GM18498 (cell line): ENCODE results near the gene IMMP2L.

Source experiments
- ATAC-seq: cut with Tn5 transposase; IDR thresholded peaks from one replicate; pipeline ENCODE4 v1.9.1; 2021; ENCODE audit warnings: mild to moderate bottlenecking, moderate library complexity; ENCODE audit not compliant: unreplicated experiment

The IMMP2L gene

GRCh38 chr7:110854166-110854565, 708.1 kb downstream of the IMMP2L start:
- no peak for ATAC-seq

DNA sequence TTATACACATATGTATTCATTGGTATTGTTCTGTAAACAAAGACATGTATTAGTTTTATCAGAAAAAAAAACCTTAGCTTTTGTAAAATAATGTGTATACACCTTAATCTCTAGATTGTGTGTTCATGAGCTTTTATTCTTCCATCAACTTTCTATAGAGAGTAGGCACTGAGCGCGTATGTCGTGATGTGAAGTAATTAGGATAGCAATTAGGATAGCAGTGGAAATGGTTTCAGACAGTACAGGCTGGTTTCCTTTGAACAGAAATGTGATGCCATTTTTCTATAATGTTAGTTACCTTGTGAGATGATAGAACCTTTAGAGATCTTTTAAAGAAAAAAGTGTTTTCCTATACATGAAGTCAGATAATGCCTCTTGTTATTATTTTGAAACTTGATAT, 709.0 kb downstream of the IMMP2L start:
- ATAC-seq: no peak

DNA sequence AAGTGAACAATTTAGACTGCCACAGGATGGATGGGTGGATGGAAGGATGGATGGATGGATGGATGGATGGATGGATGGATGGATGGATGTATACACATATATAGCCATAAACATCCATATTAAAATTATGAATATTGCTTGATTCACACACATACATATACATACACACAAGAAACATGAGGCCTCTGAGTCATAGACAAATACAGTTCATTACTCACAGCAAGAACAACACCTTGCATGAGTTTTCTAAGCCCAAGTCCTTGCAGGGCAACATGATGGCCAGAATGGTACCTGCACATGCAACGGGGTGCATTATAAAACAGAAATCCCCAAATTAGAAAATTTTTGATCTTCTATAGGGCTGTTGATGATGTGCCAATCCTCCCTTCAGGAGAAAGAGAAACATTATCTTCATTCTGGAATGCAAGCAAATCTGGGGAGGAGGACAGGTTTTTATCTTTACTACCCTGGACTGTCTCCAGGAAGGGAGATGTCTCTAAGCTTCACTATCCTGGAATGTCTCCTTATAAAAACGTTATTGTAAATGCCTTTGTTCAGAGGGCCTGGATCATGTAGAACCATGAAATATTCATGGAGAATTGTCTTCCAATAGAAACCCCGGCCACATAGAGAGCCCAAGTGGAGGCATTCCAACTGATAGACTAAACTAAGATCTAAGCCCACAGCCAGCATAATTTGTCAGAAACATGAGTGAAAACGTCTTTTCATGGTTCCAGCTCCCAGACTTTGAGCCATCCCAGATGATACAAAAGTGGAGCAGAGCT, 709.9 kb downstream of the IMMP2L start:
- ATAC-seq: no peak

GRCh38 chr7:110850224-110850623, 712.1 kb downstream of the IMMP2L start:
- no peak for ATAC-seq

DNA sequence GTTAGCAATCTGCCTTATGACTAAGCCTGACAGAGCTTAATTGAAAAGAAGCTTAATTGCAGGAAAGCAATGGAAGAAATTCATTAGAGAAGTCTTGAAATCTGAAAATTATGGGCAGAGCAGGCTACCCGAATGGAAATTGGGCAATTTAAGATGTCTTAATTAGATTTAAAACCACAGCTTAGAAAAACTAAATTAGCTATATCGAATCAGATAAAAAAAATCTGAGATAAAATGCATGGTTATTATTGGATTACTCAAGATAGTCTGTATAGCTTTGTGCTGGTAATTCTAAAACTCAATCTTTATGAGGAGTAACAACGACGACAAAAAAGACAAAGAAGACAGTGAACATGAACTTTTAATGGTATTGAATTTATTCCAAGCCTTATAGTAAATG, 719.5 kb downstream of the IMMP2L start:
- no peak for ATAC-seq

- no peak for ATAC-seq
These were observed 720.3 kb downstream of the IMMP2L start for GRCh38 chr7:110841840-110842545.

DNA sequence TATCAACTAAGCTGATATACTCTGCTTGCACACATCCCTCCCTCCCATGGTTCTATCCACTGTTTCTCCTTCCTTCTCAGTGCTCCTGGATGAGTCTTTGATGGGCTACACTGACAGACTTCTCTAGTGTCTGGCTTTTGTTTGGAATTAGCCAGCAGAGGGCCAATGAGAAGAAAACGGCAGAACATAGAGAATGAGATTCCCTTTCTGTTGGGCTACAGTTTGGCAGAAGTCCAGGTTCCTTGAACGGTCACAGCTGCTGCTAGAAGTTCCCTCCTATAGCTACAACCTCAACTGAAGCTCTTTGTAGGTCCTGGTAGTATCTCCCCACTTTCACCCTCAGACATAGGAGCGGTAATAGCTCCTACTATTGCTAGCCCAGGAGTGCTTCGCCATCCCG, 722.4 kb downstream of the IMMP2L start:
- no peak for ATAC-seq

- no peak for ATAC-seq
These were observed 726.4 kb downstream of the IMMP2L start for GRCh38 chr7:110835849-110836248.

- ATAC-seq: no peak
These were observed 727.1 kb downstream of the IMMP2L start for GRCh38 chr7:110835218-110835617.

DNA sequence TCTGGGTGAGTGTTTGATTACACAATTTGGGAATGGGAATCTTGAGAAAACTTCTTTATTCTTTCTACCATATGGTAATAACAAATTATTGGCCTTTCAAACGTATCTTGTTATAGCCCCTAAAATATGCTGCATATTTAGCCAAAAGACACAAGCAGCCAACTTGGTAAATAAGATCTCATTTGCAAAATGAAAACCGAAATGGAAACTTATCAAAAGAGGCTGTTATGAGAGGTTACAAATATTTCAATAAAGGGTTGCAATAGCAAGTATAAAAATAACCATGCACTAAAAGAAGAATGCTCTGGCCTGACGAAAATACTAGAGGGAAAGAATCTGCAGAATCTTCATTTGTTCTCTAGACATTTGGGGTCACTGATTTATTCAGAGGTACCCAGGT, 730.9 kb downstream of the IMMP2L start:
- ATAC-seq: peak; percentile 57

GRCh38 chr7:110830778-110831177, 731.5 kb downstream of the IMMP2L start:
- ATAC-seq: no peak

DNA sequence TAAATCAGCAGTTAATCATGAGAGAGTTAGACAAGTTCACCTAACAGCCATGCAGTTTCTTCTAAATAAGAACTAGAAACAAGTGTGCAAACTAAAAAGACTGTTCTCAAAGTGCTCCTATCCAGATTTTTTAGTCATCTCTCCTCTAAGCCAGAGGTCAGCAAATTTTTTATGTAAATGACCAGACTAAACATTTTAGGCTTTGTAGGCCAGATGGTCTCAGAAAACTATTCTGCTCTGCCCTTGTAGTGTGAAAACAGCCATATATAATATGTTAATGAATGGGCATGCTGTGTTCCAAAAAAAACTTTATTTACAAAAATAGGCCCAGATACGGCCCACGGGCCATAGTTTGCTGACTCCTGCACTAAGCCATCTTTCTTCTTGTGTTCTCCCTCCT, 734.4 kb downstream of the IMMP2L start:
- no peak for ATAC-seq

DNA sequence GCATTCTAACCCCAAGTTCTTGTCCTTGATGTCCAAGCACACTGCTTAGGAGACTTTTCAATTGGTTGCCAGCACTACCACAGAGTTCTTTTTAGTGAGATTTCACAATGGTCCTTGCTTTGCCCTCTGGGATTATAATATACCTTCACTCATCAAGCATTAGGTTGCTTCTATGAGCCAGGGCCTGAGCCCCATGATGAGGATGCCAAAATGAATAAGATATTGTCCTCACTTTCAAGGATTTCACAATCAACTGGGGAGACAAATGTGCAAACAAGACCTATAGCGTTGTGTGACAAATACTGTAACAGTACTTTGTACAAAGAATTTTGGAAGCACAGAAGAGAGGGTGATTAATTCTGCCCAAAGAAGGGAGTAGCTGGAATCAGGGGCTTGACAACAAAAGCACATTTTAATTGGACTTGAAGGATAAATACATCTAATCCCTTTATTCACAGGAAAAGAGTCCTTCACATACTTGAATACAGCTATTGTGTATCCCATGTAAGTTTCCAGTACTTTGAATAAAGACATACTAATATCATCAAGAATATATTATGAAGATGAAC, 734.9 kb downstream of the IMMP2L start:
- ATAC-seq: no peak

DNA sequence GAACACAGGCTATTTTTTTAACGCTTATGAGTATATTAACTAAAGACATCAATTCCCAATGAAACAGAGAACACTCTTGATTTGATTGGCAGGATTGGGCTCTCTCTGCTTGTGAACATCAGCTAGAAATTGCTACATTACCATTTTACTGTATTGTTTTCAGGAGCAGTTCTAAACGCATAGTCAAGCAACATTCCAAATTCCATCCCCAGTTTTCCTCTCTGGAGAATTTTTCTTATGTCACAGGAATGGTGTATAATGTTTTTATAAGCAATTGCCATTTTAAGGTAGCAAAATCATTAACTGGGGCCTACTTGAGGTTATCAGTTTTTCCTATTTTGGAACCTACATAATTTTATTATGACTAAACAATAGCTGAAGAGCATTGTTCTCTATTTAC, 748.3 kb downstream of the IMMP2L start:
- ATAC-seq: no peak

DNA sequence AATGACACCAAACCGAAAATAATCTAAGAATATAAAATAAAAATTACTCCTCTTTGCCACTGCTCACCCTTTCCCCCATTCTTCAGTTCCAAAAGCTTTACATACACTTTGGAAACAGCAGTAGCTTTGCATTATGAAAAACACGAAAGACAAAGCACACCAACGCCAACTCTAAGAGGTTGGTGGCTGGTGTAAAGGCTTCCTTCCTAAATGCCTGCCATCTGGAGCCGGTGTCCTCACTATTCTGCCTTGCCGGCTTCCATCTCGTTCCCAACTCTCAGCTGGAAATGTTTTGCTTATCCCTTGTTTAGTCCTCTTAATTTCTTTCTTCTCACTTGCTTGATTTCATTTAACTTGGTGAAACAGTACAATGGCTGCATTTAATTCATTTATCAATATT, 752.5 kb downstream of the IMMP2L start:
- ATAC-seq: no peak

DNA sequence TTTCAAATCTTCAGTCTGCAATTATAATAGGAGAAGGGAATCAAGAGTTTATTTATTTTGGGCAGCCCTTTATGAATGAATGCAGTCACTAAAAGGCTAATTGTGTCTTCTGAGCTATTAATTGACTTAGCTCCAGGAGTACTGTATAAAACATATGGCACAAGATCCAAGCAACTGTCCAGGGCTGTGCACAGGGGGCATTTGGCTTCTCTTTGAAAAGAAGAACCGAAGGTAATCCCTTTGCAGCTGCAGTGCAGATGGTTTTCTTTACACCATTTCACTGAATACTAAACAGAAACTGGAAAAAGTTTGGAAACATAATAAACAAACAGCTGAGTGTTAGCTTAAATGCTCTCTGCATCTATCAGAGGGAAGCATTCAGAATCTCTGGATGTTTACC, 753.9 kb downstream of the IMMP2L start:
- no peak for ATAC-seq

DNA sequence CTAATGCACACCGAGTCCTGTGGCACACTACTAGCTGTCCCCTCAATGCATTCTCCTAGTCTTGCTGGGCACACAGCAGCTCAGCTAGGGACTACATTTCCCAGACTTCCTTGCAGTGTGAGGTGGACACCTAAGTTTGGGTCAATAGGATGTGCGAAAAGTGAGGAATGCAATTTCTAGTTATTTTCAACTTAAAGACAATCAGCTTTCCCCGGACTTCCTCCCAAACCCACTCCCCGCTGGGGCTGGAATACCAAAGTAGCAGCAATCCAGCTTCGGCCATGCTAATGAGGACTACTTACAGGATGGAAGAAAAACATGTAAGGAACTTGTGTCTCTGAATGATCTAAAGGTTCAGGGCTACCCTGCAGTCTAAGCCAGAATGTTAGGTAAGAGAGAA, 757.8 kb downstream of the IMMP2L start:
- ATAC-seq: no peak

GRCh38 chr7:110803602-110804143, 758.6 kb downstream of the IMMP2L start:
- ATAC-seq: no peak

DNA sequence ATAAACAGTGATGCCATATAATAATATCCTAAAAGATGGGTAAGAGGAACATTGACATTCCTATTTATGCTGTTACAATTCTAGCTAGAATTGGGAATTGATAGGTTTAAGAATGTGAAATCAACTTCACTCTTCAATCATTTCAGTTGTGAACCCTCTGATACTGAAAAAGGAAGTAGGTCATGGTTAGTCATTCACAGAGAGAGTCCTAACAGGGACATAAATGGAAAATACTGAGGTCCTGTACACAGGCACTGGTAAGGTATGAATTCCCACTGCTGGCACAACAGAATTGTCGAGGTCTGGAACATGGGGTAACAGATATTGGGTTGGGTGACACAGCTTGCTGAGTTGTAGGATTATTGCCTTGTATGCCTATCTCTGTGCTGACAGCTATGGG, 760.8 kb downstream of the IMMP2L start:
- ATAC-seq: peak; percentile 78

DNA sequence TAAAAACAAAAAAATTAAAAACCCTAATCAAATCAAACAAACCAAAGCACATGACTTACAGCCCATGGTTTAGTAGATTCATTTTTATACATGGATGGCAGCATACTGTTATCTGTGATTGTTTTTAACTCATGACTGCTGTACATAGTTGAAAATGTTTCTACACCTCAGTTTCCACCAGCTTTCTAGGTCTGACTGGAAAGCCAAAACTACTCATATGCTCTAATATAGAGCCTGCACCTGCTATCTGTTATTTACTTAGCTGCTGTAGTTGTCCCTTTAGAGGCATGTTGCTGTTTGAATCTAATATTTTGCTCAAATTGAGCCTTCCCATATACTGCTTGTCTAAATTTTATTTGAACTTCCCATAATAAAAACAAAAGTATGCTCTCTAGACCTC, 761.3 kb downstream of the IMMP2L start:
- peak; percentile 51 for ATAC-seq

GRCh38 chr7:110797656-110798055, 764.6 kb downstream of the IMMP2L start:
- ATAC-seq: no peak

DNA sequence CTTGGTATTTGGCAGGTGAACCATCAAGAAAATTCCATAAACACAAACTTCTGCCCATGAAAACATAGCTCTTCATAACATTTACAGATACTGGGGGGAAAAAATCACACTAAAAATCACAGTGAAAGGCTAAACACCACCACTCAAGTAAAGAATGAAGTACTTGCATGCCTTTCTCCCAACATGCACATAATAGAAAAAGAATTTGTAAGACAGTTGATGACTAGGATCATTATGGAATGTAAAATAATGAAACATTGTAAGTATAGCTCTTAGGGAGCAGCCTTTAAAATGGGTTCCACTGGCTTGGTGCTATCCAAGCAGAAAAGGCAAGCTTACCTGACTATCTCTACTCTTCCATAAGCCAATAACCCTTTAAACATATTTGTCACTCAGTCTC, 771.3 kb downstream of the IMMP2L start:
- ATAC-seq: no peak
